Gastroesophageal sphincter (tissue), 3 donors: Measurements from ENCODE around the gene GATAD1.

Experiments used
- POLR2A ChIP-seq, 2 donors: fragments of 450-650 bp; IDR thresholded peaks; one replicate each; pipeline ENCODE4 v1.6.1; 2017; ENCODE audit warnings: antibody characterized with exemption in 2 of 2, mild to moderate bottlenecking in 2 of 2, moderate library complexity in 1 of 2
- POLR2AphosphoS5 ChIP-seq: sonication (generic); formaldehyde crosslinking; IDR thresholded peaks from one replicate; pipeline ENCODE4 v1.6.1; 2017; ENCODE audit warnings: antibody characterized with exemption
- TF ChIP-seq, protein P1 (sequence below), 4 experiments: fragments of 200-600 bp in 2 of 4; fragments of 450-650 bp in 2 of 4; sonication (generic) in 1 of 4; IDR thresholded peaks; one replicate each; pipeline ENCODE4 v1.5.1; 2017 to 2019; ENCODE audit warnings: antibody characterized with exemption in 4 of 4, mild to moderate bottlenecking in 2 of 4, moderate library complexity in 2 of 4

DNA sequence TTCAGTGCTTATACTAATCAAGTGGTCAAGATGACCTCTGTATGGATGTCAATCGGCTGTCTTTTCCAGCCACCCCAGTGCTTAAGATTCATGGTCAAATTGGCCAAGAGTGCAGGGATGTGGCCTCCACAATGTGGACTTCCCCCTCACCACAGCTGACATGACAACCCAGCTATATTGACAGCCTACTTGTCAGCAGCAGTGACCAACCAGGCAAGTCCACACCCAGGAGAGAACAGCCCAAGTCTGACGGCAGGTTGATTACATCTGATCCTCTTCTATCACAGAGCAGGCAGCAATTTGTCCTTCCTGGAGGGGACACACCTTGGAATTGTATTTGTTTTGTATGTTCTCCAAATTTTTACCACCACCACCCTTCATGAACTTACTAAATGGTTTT, 38.7 kb downstream of the GATAD1 start:
- TF ChIP-seq, protein P1, sequence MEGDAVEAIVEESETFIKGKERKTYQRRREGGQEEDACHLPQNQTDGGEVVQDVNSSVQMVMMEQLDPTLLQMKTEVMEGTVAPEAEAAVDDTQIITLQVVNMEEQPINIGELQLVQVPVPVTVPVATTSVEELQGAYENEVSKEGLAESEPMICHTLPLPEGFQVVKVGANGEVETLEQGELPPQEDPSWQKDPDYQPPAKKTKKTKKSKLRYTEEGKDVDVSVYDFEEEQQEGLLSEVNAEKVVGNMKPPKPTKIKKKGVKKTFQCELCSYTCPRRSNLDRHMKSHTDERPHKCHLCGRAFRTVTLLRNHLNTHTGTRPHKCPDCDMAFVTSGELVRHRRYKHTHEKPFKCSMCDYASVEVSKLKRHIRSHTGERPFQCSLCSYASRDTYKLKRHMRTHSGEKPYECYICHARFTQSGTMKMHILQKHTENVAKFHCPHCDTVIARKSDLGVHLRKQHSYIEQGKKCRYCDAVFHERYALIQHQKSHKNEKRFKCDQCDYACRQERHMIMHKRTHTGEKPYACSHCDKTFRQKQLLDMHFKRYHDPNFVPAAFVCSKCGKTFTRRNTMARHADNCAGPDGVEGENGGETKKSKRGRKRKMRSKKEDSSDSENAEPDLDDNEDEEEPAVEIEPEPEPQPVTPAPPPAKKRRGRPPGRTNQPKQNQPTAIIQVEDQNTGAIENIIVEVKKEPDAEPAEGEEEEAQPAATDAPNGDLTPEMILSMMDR (IDR thresholded peaks at IDR 0.05): no peak
- TF ChIP-seq POLR2A (IDR thresholded peaks at IDR 0.05) (no peak), POLR2AphosphoS5 (no peak)
